GM18909 (cell line): ENCODE results near the gene ZP2.
"Not testable (repeated sequence)": the region's sequence is repeated elsewhere in the genome, so short reads cannot be mapped to it uniquely, and the experiment has no call there.

Source experiments
- ATAC-seq: cut with Tn5 transposase; IDR thresholded peaks from one replicate; pipeline ENCODE4 v1.9.1; 2021; ENCODE audit warnings: mild to moderate bottlenecking; ENCODE audit not compliant: unreplicated experiment, poor library complexity

The ZP2 gene

DNA sequence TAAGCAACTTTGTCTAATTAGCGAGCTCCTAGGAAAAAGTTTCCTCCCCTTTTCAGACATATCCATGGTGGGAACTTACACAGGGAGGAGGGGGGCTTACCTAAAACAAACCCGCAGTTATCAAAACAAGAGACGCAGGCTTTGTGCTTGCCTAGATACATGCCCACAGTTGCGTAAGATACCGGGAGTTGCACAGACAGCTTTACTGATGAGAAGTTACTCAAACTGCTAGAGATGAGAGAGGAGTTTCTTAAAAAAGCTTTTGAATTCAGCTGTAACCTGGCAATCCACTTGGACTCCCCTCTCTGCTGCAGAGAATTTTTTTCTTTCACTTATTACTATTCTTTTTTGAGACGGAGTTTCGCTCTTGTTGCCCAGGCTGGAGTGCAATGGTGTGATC lies 6.8 kb upstream of the ZP2 start:
- ATAC-seq, result no peak

DNA sequence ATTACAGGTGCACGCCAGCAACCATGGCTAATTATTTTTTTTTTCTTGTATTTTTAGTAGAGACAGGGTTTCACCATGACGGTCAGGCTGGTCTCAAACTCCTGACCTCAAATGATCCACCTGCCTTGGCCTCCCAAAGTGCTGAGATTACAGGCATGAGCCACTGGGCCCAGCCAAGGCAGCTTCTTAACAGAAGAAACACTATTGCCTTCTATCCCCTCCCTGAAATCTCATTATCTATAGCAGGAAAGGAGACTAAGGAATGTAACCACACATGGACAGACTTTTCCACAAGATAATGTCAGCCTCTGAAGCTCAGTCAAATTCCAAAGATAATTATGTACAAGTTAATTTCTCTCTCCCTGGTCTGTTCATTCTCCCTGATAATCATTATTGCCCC lies 5.7 kb upstream of the ZP2 start:
- no peak for ATAC-seq

GRCh38 chr16:21214086-21214485 lies 2.7 kb upstream of the ZP2 start:
- ATAC-seq, result no peak

GRCh38 chr16:21208446-21209230 lies 2.7 kb downstream of the ZP2 start:
- ATAC-seq, result no peak

DNA sequence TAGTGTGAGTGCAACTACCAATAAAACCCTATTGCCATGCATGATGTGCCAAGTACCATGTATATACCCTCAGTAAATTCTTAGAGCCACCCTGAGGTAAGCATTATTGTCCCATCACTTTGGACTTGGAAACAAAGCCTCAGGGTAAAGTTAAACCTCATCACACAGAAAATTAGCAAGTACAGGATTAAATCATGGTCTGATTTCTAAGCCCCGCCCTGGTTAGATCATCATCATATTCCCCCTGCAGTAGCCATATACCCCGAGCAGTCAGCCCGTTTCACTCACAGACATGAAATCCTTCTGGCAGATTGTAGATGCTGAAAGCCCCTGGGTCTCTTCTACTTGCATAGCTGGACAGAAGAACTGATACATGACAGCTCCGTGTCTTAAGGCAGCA lies 4.8 kb downstream of the ZP2 start:
- ATAC-seq, result no peak

- ATAC-seq, result no peak
Observed at GRCh38 chr16:21205303-21205702, 6.1 kb downstream of the ZP2 start.

- ATAC-seq, result no peak
Observed at GRCh38 chr16:21203155-21203797, 8.1 kb downstream of the ZP2 start.

- ATAC-seq, result no peak
Observed at GRCh38 chr16:21199607-21200218, 11.7 kb downstream of the ZP2 start.

DNA sequence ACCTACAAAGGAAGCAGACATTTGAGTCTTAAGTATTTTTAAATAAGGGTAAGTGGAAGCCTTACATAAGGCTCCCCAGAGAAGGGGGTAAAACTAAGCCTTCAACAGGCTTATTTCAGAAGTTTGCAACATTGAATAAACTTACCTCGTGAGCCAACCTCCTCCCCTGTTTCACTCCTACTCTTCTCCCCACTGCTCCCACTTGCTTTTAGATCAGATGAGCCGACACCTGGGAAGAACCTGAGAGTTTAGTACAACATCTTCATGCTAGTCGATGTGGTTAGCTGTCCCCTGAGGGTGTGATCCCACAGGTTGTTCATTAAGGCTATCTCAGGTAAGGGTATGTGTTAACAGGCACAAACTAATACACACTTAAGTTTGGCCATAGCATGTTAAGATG lies 13.8 kb downstream of the ZP2 start:
- no peak for ATAC-seq

DNA sequence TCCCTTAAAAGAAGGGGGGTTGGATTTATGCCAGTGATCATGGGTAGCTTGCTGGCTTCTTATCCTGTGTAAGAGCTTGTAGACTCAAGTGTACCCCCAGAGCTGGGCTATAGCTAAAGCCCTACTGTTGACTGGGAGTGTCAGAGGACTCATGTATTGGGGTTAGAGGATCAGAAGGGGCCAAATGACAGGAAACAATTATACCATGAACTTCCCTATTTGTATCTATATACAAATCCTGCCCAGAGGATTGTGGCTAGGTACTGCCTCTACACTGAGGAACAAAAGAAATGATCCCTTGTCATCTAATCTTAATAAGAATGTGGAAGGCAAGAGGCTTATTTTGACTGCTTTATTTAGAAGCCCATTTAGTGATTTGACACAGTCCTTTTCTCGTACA lies 14.3 kb downstream of the ZP2 start:
- ATAC-seq, result no peak

DNA sequence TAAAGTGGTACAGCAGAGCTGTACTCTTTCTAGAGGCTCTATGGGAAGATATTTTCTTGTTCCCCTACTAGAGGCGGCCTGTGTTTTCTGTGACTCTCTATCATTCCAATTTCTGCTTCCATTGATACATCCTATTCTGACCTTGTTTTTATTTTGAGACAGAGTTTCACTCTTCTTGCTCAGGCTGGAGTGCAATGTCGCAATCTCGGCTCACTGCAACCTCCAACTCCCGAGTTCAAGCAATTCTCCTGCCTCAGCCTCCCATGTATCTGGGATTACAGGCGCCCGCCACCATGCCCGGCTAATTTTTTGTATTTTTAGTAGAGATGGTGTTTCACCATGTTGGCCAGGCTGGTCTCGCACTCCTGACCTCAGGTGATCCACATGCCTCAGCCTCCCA lies 16.0 kb downstream of the ZP2 start:
- ATAC-seq, result not testable (repeated sequence)

DNA sequence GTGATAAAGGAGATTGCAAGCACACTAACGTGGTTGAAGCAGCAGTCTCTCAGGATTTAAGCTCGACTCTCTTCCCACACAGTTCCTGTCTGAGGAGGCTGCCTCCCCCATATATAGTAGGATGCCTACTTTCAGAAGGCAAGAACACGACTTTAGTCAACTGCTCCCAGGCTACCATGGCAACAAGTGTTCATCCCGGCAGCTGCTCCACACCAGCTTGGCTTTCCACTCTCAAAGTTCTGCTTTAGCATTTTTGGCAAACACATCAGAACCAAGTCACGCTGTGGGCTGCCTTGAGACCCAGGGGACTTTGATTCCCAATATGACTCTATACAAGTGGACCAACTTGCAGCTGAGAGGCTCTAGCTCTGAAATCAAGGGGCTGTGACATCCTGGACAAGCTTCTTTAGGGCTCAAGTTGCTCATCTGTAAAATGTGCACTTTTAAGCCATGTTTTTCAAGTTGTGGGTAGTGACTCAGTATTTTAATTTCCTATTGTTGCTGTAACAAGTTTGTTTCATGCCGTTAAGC lies 16.5 kb downstream of the ZP2 start:
- no peak for ATAC-seq

- no peak for ATAC-seq
Observed at GRCh38 chr16:21192991-21193390, 18.4 kb downstream of the ZP2 start.

- no peak for ATAC-seq
Observed at GRCh38 chr16:21190599-21190998, 20.8 kb downstream of the ZP2 start.

- no peak for ATAC-seq
Observed at GRCh38 chr16:21190013-21190412, 21.4 kb downstream of the ZP2 start.

DNA sequence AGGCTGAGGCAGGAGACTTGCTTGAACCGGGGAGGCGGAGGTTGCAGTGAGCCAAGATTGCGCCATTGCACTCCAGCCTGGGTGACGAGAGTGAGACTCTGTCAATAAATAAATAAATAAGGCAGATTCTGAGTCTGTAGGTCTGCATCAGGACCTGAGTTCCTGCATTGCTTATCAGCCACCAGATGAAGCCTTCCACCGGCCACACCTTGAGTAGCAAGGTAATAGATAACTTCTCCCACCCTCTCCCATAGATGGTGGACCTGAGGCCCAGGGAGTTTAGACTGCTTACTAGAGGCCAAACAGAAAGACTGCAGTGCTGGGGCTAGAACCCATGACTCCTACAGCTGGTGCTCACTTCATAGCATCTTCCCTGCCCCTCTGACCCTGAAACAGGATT lies 22.1 kb downstream of the ZP2 start:
- no peak for ATAC-seq

DNA sequence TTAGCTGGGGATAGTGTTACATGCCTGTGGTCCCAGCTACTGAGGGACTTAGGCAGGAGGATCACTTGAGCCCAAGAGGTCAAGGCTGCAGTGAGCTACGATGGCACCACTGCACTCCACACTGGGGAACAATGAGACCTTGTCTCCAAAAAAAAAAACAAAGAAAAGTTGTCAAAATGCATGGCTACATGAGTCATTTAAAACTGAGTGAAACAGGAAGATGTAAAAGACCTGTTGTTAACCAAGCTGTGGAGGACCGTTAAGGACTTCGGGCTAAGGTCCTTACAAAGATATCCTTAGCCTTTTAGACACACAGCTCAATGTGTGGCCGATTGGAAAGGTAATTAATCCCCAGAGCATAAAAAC lies 25.1 kb downstream of the ZP2 start:
- no peak for ATAC-seq

GRCh38 chr16:21185659-21186325 lies 25.6 kb downstream of the ZP2 start:
- no peak for ATAC-seq

GRCh38 chr16:21184834-21185233 lies 26.5 kb downstream of the ZP2 start:
- no peak for ATAC-seq

DNA sequence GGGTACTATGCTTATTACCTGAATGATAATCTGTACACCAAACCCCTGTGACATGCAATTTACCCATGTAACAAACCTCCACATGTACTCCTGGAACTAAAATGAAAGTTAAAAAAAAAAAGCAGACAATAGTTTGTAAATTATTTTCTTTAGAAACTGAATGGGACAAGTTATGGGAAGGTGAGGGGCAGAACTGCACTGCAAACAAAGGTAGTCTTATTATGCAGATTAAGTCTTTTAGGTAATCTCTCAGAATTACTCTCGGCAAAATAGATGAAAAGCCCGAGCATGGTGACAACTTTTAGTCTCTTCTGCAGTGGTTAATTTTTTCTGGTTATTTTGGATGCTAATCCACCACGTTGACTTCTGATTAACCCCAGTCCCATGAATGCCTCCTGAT lies 27.4 kb downstream of the ZP2 start:
- ATAC-seq, result no peak

DNA sequence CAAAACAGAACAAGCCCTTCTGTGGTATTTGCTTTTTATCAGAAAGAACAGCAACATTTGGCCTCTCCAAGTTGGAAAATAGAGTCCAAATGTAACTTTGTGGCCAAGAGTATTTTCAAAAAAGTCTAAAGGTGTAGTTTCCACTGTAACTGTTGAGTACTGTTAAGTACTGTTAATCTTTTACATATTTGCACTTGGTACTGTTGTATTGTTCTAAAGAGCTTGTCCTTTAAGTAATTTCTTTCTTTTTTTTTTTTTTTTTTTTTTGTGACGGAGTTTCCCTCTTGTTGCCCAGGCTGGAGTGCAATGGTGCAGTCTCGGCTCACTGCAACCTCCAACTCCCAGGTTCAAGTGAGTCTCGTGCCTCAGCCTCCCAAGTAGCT lies 31.4 kb downstream of the ZP2 start:
- no peak for ATAC-seq
